NCI-H2107 treated with DMSO at 0.1 percent for 48 hours (cell line): Measurements from ENCODE around the gene TMEM203.

ENCODE experiments used
- DNase-seq: peaks from one replicate; lab custom pipeline; 2025; ENCODE audit not compliant: unreplicated experiment; lab: John Stamatoyannopoulos, UW

The TMEM203 gene

DNA sequence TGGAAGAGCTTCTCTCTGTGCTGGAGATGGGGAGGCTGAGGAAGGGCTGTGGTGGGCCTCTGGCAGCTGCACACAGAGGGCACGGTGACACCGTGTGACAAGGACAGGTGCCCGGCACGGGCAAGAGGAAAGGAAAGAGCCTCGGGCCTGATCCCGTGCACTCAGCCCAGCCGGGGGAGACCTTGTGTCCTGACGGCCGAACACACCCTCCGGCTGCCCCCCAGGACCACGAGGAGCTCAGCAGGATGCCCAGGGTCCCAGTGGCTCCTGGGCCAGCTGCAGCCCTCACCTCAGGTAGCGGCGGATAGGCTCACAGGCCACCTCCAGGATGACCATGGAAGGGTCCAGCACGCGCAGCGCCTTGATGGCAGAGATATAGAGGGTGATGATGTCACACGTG is 22.6 kb downstream of the TMEM203 start:
- no peak for DNase-seq

DNA sequence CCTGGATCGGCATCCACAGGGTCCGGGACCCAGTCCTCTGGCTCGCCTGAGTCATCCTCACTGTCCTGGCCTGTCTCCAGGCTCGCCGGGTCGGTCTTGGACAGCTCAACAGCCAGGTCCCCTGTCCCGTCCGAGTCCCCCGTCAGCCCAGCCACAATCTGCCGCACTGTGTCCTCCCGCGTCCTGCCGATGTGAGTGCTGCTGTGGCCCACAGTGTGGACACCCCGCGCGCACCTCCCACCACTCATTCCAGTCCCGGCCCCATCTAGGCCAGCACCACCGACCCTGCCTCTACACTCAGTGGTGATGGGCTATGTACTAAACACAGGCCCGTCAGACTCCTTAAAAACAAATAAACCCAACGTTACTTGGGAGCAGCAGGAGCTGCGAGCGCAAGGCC is 23.8 kb downstream of the TMEM203 start:
- no peak for DNase-seq

- DNase-seq, result no peak
These were observed 25.0 kb downstream of the TMEM203 start for GRCh38 chr9:137180491-137180890.

- DNase-seq, result no peak
These were observed 25.7 kb downstream of the TMEM203 start for GRCh38 chr9:137179761-137180160.

GRCh38 chr9:137178939-137179630 is 26.4 kb downstream of the TMEM203 start:
- DNase-seq, result no peak

- no peak for DNase-seq
These were observed 27.1 kb downstream of the TMEM203 start for GRCh38 chr9:137178201-137178938.

DNA sequence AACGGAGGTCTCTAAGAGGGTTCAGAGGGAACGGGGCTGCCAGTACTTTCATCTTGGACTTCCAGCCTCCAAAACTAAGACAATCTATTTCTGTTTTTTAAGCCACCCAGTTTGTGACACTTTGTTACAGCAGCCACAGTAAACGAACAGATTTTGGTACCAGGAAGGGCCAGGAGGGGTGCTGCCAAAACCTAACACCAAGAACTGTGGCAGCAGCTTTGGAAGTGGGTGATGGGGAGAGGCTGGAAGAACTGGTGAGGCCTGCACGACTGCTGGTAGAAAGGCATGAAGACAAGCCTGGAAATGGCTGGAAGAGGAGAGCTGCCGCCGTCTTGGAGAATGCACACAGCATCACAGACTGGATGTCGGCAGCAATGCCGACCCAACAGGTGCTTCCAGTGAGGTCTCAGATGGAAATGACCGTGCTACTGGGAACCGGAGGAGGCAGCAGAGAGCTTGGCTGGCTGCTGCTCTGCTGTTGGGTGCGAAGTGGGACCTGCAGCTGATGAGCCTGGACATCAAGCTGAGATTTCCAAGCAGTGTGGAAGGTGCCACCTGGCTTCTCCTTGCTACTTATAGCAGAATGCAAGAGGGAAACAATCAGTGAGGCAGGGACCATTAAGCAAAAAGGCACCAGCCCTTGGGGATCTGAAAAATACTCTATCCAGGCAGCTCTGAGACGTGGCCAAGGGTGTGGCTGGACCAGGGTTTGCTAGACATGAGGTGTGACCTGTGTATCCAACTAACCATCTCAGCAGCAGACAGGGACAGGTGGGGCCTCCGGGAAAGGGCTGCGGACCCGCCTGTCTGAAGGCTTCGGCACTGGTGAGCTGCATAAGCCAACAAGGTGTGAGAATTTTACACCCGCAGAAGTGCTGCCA is 28.9 kb downstream of the TMEM203 start:
- no peak for DNase-seq

- DNase-seq, result no peak
These were observed 30.0 kb downstream of the TMEM203 start for GRCh38 chr9:137175345-137175961.

- no peak for DNase-seq
These were observed 30.6 kb downstream of the TMEM203 start for GRCh38 chr9:137174722-137175293.

DNA sequence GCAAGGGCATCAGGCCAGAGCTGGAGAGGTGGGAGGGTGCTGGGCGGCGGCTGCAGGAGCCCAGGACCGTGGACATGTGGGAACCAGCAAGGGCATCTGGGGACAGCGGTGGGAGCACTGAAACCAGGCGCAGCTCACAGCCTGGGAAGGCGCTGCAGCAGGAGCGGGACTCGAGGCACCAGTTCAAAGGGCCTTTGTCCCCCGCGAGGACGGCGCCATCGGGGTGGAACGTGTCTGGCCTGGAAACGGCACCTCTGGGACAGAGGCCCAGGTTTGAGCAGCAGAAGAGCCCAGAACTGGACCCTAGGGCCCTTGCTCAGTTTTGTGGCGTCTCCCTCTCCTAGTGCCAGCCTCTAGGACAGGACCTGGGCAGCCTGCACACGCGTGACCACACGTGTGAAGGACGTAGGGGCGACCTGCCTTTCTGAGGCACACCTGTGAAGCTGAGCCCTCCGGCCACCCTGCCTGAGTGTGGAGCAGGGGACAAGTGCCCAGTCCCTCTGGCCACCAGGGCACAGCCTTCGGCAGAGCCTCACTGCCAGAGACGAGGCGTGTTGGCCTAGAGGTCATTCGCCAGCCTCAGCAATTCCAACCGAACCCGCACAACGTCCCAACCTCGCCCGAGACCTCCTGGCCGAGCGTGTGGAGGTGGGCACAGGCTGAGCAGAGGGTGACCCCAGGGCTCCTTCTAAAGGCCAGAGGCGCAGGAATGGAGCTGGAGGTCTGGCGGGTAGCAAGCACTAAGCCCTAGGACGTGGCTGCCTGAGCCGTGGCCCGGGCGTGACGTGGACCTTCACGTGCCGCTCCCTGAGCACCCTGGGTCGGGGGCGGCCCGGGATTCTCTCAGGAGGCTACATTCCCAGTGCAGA is 31.4 kb downstream of the TMEM203 start:
- DNase-seq, result no peak

DNA sequence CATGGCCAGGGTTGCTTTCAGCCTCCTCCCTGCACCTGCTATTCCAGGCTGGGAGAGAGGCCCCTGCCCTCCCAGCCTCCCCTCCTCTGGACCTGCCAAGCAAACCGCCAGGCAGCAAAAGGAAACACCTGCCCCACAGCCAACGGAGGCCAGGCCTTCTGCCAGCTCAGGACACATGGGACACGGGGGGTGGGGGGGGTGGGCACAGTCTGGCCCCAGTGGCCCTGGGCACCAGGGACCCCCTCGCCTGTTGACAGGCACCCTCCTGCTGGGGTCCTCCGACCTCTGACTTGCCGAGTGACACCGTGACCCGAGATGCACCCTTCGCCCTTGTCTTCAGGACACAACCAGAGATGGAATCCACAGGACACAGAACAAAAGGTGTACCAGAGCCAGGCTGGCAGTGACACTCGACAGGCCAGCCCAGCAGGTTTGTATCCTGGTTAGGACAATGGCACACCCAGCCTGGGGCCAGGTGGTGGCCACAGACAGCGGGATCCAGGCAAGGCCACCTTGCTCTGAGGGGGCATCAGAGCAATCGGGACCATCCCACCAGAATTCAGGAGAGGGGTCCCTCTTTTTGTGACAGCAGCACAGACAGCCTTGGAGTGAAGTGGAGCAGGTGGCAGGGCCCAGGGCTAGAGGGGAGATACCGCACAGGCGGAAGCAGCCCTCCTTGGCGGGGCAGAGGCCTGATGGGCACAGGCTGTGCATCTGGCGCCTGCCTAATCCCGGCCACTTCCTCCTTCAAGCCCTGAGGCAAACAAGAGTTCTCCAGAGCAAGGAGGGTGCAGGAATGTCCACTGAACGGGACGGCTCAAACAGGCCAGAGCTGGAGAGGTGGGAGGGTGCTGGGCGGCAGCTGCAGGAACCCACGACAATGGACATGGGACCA is 32.3 kb downstream of the TMEM203 start:
- DNase-seq, result no peak

DNA sequence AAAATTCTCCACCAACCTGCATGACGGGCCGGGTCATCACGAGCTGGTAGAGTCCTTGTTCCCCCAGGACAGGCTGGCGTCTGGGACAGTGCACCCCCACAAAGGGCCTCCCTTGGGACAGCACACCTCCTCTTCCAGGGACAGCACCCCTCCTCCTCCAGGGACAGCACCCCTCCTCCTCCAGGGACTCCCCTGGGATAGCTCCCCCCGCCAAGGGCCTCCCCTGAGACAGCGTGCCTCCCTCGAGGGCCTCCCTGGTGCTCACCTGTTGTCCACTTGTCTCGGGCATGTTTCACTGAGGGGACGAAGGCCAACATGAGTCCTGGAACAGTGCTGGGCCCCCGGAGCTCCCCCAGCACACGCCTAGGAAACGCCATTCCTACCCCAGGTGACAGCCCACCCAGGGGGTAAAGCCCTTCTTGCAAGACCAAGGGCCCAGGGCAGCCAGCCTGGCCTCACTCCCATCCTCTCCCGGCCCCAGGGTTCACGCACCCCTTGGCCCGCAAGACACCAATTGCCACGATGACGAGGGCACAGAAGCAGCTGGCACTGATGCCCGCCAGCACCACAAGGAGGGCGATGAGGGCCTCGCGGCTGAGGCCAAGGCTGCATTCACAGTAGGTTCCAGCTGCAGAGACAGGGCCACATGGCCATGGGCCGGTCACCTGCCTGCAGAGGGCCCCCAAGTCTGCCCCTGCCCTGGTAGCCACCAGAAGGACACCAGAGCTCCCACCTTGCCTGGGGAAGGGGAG is 34.1 kb downstream of the TMEM203 start:
- DNase-seq, result no peak

GRCh38 chr9:137170486-137171148 is 34.8 kb downstream of the TMEM203 start:
- no peak for DNase-seq

- DNase-seq, result no peak
These were observed 35.5 kb downstream of the TMEM203 start, which contains the start of gene LRRC26 for GRCh38 chr9:137169896-137170358. TSS of gene LRRC26 (minus strand) at chr9:137170051. CDS start at chr9:137169943, 108 bp downstream.

- DNase-seq, result peak; percentile 37
These were observed 36.3 kb downstream of the TMEM203 start for GRCh38 chr9:137168904-137169856.

DNA sequence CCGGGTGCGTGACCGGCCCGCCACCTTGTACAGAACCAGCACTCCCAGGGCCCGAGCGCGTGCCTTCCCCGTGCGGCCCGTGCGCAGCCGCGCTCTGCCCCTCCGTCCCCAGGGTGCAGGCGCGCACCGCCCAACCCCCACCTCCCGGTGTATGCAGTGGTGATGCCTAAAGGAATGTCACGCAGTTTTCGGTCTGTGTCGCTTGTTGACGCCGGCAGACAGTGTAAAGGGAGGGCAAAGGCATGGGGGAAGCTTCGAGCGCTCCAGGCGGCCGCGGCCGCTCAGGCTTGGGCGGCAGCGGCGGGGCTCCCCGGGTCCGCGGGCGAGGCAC is 36.9 kb downstream of the TMEM203 start:
- DNase-seq, result no peak
